HFF-Myc (cell line): ENCODE data around the gene SLC5A6.

Experiments used
- DNase-seq: peaks from one replicate; pipeline ENCODE4 v3.0.0-alpha.2; 2011; ENCODE audit warnings: low read depth; ENCODE audit errors: extremely low read depth
- H3K4me3 ChIP-seq: replicated peaks from 2 replicates; pipeline ENCODE4 v1.5.1; 2011; ENCODE audit warnings: low read depth, mild to moderate bottlenecking, control low read depth, low read length
- CTCF ChIP-seq: IDR thresholded peaks from 2 replicates; pipeline ENCODE4 v1.5.1; 2012; ENCODE audit warnings: mild to moderate bottlenecking, low read depth, low read length, control low read depth; ENCODE audit errors: missing control alignments

Gene SLC5A6

GRCh38 chr2:27170581-27171337 lies 41.3 kb downstream of the SLC5A6 start:
- TF ChIP-seq CTCF: no peak
- DNase-seq: no peak
- H3K4me3 ChIP-seq: no peak overlapping the region

- no peak overlapping the region for H3K4me3 ChIP-seq
- TF ChIP-seq CTCF: no peak
- no peak for DNase-seq
Observed at GRCh38 chr2:27164960-27165763, 46.9 kb downstream of the SLC5A6 start.

GRCh38 chr2:27162151-27163121 lies 49.6 kb downstream of the SLC5A6 start:
- no peak for DNase-seq
- H3K4me3 ChIP-seq: no peak overlapping the region
- TF ChIP-seq CTCF: no peak

- DNase-seq: no peak
- TF ChIP-seq CTCF: no peak
- H3K4me3 ChIP-seq: no peak overlapping the region
Observed at GRCh38 chr2:27160191-27160590, 51.9 kb downstream of the SLC5A6 start.

GRCh38 chr2:27159271-27159670 lies 52.8 kb downstream of the SLC5A6 start:
- no peak for DNase-seq
- no peak overlapping the region for H3K4me3 ChIP-seq
- no peak for TF ChIP-seq CTCF

GRCh38 chr2:27158468-27158867 lies 53.6 kb downstream of the SLC5A6 start:
- H3K4me3 ChIP-seq: no peak overlapping the region
- no peak for TF ChIP-seq CTCF
- DNase-seq: no peak
